Fibroblast of villous mesenchyme (primary cell): ENCODE measurements around the gene TTLL11. TPM values are rescaled to one million over a fixed set of nuclear protein-coding genes. Genes with fewer than 3 reads are reported as not detected.

ENCODE experiments used
- DNase-seq: peaks from one replicate; pipeline ENCODE4 v3.0.0-alpha.2; 2010; ENCODE audit warnings: low read depth
- H3K4me3 ChIP-seq: 2 replicates; pipeline ENCODE4 v1.5.1; 2011; ENCODE audit warnings: low read depth, mild to moderate bottlenecking, low read length
- CTCF ChIP-seq: IDR thresholded peaks from 2 replicates; pipeline ENCODE4 v1.5.1; 2012; ENCODE audit warnings: low read depth, mild to moderate bottlenecking, low read length; ENCODE audit not compliant: insufficient read depth
- total RNA-seq: library from RNA; depleted of rRNA; stranded (reverse); fragments of >200 nt; gene quantifications from 2 replicates; pipeline ENCODE4 v1.2.3, GENCODE V29; 2012

TTLL11 gene
- total RNA-seq, 1 donor: 4.3 TPM

DNA sequence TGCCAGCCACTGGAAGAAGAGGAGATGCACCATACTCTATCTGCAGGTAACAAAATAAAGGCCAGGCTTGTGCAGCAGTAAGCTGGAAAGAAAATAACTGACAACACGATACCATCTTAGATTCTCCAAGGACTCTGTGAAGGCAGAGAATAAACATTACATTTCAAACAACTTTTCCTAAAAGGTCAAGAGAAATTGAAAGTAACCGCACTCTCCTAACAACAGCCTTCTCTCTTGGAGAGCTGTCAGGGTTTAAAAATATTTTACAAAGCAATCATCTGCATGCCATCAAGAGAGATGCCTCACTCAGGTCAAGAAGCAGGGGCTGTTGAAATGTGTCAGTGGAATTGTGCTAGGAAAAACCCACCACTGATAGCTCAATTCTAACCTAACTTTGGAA, 13.5 kb upstream of the TTLL11 start:
- no peak for TF ChIP-seq CTCF
- H3K4me3 ChIP-seq: no peak overlapping the region
- DNase-seq: peak; percentile 13

DNA sequence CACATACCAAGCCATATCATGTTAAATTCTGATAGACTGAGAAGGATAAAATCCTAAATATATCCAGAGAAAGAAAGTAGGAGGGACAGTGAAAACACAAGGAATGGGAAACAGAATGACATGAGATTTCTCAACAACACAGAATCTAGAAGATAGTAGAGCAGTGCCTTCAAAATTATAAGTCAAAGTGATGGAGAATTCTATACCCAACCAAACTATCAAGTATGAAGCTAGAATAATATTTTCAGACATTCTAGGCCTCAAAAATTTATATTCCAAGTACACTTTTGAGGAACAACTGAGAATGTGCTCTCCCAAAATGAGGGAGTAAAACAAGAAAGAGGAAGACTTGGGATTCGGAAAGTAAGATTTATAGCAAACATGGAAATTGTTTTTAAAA, 10.9 kb upstream of the TTLL11 start:
- no peak for DNase-seq
- no peak overlapping the region for H3K4me3 ChIP-seq
- no peak for TF ChIP-seq CTCF

- no peak for DNase-seq
- TF ChIP-seq CTCF: no peak
- no peak overlapping the region for H3K4me3 ChIP-seq
Observed at GRCh38 chr9:122102156-122102555, 9.0 kb upstream of the TTLL11 start.

DNA sequence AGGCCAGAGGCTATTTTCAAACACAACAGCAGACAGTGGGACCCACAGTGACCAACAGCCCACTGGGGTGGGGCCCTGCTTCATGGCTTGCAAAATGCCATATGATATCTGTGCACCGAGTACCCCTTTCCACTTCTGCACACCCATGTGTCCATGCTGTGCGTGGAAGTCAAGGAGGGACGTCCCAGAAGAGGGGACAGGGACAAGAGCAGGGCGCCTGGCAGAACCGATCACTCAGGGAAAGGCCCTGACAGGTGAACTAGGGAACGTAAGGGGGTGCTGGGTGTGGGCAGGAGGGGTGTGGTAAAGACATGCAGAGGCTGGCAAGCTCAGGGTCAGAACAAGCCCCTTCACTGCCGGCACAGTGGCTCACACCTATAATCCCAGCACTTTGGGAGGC, 7.6 kb upstream of the TTLL11 start:
- no peak overlapping the region for H3K4me3 ChIP-seq
- no peak for TF ChIP-seq CTCF
- no peak for DNase-seq

DNA sequence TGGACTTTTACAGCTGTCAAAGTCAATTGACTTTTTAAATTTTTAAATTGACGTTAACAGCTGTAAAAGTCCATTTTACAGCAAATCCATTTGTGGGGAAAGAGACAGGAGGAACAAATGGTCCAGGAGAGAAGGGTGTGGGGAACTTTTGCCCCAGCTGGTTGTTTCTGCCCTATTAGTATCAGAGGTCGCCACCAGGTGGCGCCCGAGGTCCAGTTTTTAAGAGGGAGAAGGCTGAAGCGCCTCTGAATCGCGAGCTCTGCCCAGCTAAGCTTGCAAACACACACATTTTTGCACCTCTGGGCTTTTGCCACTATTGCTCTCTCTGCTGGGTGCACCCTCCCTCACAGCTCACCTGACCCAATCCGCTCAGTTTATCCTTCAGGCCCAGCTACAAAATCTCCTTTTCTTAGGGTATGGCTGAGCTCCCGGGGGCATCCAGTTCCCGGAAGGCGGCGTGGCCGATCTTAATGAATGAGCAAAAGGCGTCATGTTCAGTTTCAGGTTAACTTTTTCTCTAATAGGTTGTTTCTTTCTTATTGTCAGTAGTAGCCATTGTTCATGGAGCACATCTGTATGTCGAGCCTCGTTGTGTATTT, 6.3 kb upstream of the TTLL11 start:
- peak; percentile 82 for TF ChIP-seq CTCF
- no peak overlapping the region for H3K4me3 ChIP-seq
- DNase-seq: peak; percentile 79

GRCh38 chr9:122097679-122098315, 4.7 kb upstream of the TTLL11 start:
- peak; percentile 28 for DNase-seq
- no peak overlapping the region for H3K4me3 ChIP-seq
- TF ChIP-seq CTCF: no peak
